A673 (cell line): ENCODE measurements around the gene SLC2A8.

ENCODE experiments used
- CTCF ChIP-seq: fragments of 300-800, 200-600 bp; sonication (generic); conservative IDR thresholded peaks from 2 replicates; pipeline ENCODE4 v1.5.1; 2017; ENCODE audit warnings: low read depth, mild to moderate bottlenecking, antibody characterized with exemption, low read length, moderate library complexity, mixed read lengths
- EZH2 ChIP-seq: fragments of 200-600 bp; sonication (generic); IDR thresholded peaks from 2 replicates; pipeline ENCODE4 v1.6.1; 2017; ENCODE audit warnings: borderline replicate concordance, low read depth, mild to moderate bottlenecking, mixed read lengths, antibody characterized with exemption, low read length; ENCODE audit not compliant: poor library complexity, severe bottlenecking

GRCh38 chr9:127403507-127404192 lies 6.7 kb downstream of the SLC2A8 start:
- TF ChIP-seq EZH2 = no peak
- no peak for TF ChIP-seq CTCF
